Type B pancreatic cell (in vitro differentiated cells): ENCODE measurements around the gene BABAM2. TPM values are rescaled to one million over a fixed set of nuclear protein-coding genes. Genes with fewer than 3 reads are reported as not detected.

Experiments used
- DNase-seq: peaks from one replicate; pipeline ENCODE4 v3.0.0; 2021; ENCODE audit warnings: mixed read lengths; ENCODE audit not compliant: unreplicated experiment; ENCODE audit errors: extremely low spot score
- H3K27ac Mint-ChIP-seq: 2 replicates; pipeline ENCODE4 v1.8.0; 2021; ENCODE audit warnings: mild to moderate bottlenecking, mixed read lengths
- H3K27me3 Mint-ChIP-seq: 2 replicates; pipeline ENCODE4 v1.8.0; 2021; ENCODE audit warnings: mixed read lengths
- H3K36me3 Mint-ChIP-seq: 2 replicates; pipeline ENCODE4 v1.8.0; 2021; ENCODE audit warnings: mixed read lengths
- H3K4me1 Mint-ChIP-seq: one replicate; pipeline ENCODE4 v1.8.0; 2021; ENCODE audit warnings: mixed read lengths; ENCODE audit not compliant: unreplicated experiment
- H3K4me3 Mint-ChIP-seq: 2 replicates; pipeline ENCODE4 v1.8.0; 2021; ENCODE audit warnings: mild to moderate bottlenecking, mixed read lengths
- H3K9me3 Mint-ChIP-seq: 2 replicates; pipeline ENCODE4 v1.8.0; 2021; ENCODE audit warnings: mixed read lengths
- CTCF ChIP-seq: fragments of 200-600 bp; sonication (generic); conservative IDR thresholded peaks from 2 replicates; pipeline ENCODE4 v1.5.0; 2021; ENCODE audit warnings: antibody characterized with exemption, mild to moderate bottlenecking
- total RNA-seq: library from RNA; stranded (reverse); gene quantifications from 2 replicates; pipeline ENCODE4 v1.2.1, GENCODE V29; 2021; ENCODE audit warnings: low replicate concordance

Gene BABAM2
- total RNA-seq, 1 donor from 2014 or later = 30.4 TPM

GRCh38 chr2:28310107-28310506 is 419.6 kb downstream of the BABAM2 start:
- H3K27ac Mint-ChIP-seq = no peak overlapping the region
- no peak overlapping the region for H3K4me3 Mint-ChIP-seq
- no peaks in the 10 kb centered on the region for H3K27me3 Mint-ChIP-seq
- TF ChIP-seq CTCF = no peak
- H3K4me1 Mint-ChIP-seq = no peaks in the 10 kb centered on the region
- H3K36me3 Mint-ChIP-seq = peaks cover 14% of the 10 kb centered on the region
- DNase-seq = no peak
- no peaks in the 10 kb centered on the region for H3K9me3 Mint-ChIP-seq

GRCh38 chr2:28311660-28312249 is 421.2 kb downstream of the BABAM2 start:
- H3K27me3 Mint-ChIP-seq = no peaks in the 10 kb centered on the region

GRCh38 chr2:28312307-28313219 is 422.0 kb downstream of the BABAM2 start:
- no peak for TF ChIP-seq CTCF
- Mint-ChIP-seq H3K4me1 (no peaks in the 10 kb centered on the region), H3K4me3 (no peak overlapping the region), H3K27me3 (no peaks in the 10 kb centered on the region), H3K27ac (no peak overlapping the region), H3K9me3 (no peaks in the 10 kb centered on the region), H3K36me3 (peaks cover 14% of the 10 kb centered on the region)
- DNase-seq = no peak

More at GRCh38 chr2:28311660-28312249, 421.2 kb downstream of the BABAM2 start:
- TF ChIP-seq CTCF = no peak
- Mint-ChIP-seq H3K36me3 (peaks cover 14% of the 10 kb centered on the region), H3K27ac (no peak overlapping the region), H3K4me3 (no peak overlapping the region), H3K4me1 (no peaks in the 10 kb centered on the region), H3K9me3 (no peaks in the 10 kb centered on the region)
- no peak for DNase-seq

- peaks cover 17% of the 10 kb centered on the region for H3K36me3 Mint-ChIP-seq
- no peaks in the 10 kb centered on the region for H3K4me1 Mint-ChIP-seq
- TF ChIP-seq CTCF = no peak
- H3K27ac Mint-ChIP-seq = no peak overlapping the region
- no peak for DNase-seq
- no peak overlapping the region for H3K4me3 Mint-ChIP-seq
- peaks cover 4% of the 10 kb centered on the region for H3K9me3 Mint-ChIP-seq
- H3K27me3 Mint-ChIP-seq = no peaks in the 10 kb centered on the region
Measured at GRCh38 chr2:28313220-28313784, 422.8 kb downstream of the BABAM2 start.

GRCh38 chr2:28314968-28315367 is 424.4 kb downstream of the BABAM2 start:
- TF ChIP-seq CTCF = no peak
- H3K9me3 Mint-ChIP-seq = peaks cover 4% of the 10 kb centered on the region
- no peak for DNase-seq
- peaks cover 4% of the 10 kb centered on the region for H3K4me1 Mint-ChIP-seq
- no peak overlapping the region for H3K4me3 Mint-ChIP-seq
- H3K36me3 Mint-ChIP-seq = peaks cover 12% of the 10 kb centered on the region
- no peaks in the 10 kb centered on the region for H3K27me3 Mint-ChIP-seq
- H3K27ac Mint-ChIP-seq = no peak overlapping the region
